HG03097 (cell line): ENCODE results near the gene CNNM1.

Experiments
- ATAC-seq: cut with Tn5 transposase; IDR thresholded peaks from one replicate; pipeline ENCODE4 v1.9.1; 2021; ENCODE audit not compliant: unreplicated experiment, low FRiP score

The CNNM1 gene

GRCh38 chr10:99442394-99442793 is 113.2 kb downstream of the CNNM1 start:
- ATAC-seq: no peak

DNA sequence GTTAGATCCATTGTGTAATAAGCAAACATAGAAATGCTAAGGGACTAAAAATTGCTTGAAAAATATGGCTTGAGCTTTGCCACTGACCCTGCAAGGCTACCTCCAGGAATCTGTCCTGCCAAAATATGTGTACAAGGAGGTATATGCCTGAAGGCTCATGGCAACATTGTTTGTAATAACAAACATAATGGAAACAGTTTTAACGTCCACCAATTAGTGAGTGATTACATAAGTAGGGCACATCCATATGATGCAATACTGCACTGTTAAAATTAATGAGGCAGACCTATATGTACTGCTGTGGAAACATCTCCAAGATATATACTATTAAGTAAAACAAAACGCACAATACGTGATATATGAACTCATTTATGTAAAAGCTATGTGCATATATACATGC is 114.3 kb downstream of the CNNM1 start:
- ATAC-seq: no peak
